Transverse colon (tissue), 4 donors: ENCODE measurements around the gene GRPEL1.

Experiments used
- CTCF ChIP-seq, 5 experiments: fragments of 200-600 bp in 3 of 5; fragments of 450-650 bp in 2 of 5; sonication (generic) in 3 of 5; IDR thresholded peaks; 1 replicate in 2 of 5; 2 replicates in 3 of 5; pipeline ENCODE4 v1.5.1; 2016 to 2017; ENCODE audit warnings: antibody characterized with exemption in 5 of 5, inconsistent platforms in 3 of 5, mild to moderate bottlenecking in 2 of 5, moderate library complexity in 1 of 5
- POLR2A ChIP-seq: fragments of 450-650 bp; IDR thresholded peaks from one replicate; pipeline ENCODE4 v1.6.1; 2016; ENCODE audit warnings: antibody characterized with exemption, mild to moderate bottlenecking, moderate library complexity
- POLR2AphosphoS5 ChIP-seq, 3 donors: sonication (generic); formaldehyde crosslinking; IDR thresholded peaks; one replicate each; pipeline ENCODE4 v1.6.1; 2016; ENCODE audit warnings: antibody characterized with exemption in 3 of 3

- TF ChIP-seq CTCF (IDR thresholded peaks at IDR 0.05) (no peak), POLR2A (no peak), POLR2AphosphoS5 (IDR thresholded peaks at IDR 0.05) (no peak)
Measured at GRCh38 chr4:7055990-7056325, 11.9 kb downstream of the GRPEL1 start.
